GM12878 (cell line): Measurements from ENCODE around the gene BRIX1.

Source experiments
- BACH1 ChIP-seq: fragments of 450-650 bp; IDR thresholded peaks from 2 replicates; pipeline ENCODE4 v1.6.1; 2017; ENCODE audit warnings: mild to moderate bottlenecking, borderline replicate concordance
- CBX3 ChIP-seq: fragments of 200-600 bp; sonication (generic); IDR thresholded peaks from 2 replicates; pipeline ENCODE4 v1.6.1; 2016; ENCODE audit warnings: low read depth, borderline replicate concordance
- EZH2 ChIP-seq: IDR thresholded peaks from 2 replicates; pipeline ENCODE4 v1.6.1; 2012; ENCODE audit warnings: low read depth, mild to moderate bottlenecking, control low read depth, inconsistent platforms, low read length, borderline replicate concordance; ENCODE audit not compliant: control insufficient read depth
- IKZF1 ChIP-seq: fragments of 450-650 bp; conservative IDR thresholded peaks from 2 replicates; pipeline ENCODE4 v1.6.1; 2017; ENCODE audit warnings: antibody characterized with exemption, mild to moderate bottlenecking
- JUNB ChIP-seq: IDR thresholded peaks from 2 replicates; pipeline ENCODE4 v1.6.1; 2016; ENCODE audit warnings: antibody characterized with exemption, mild to moderate bottlenecking
- MAX ChIP-seq: IDR thresholded peaks from 2 replicates; pipeline ENCODE4 v1.6.1; 2012; ENCODE audit warnings: low read depth, low read length, improper control_type of control experiment
- SIX5 ChIP-seq: IDR thresholded peaks from 2 replicates; pipeline ENCODE4 v1.6.1; 2011; ENCODE audit warnings: mild to moderate bottlenecking, low read depth, low read length, moderate library complexity; ENCODE audit not compliant: severe bottlenecking
- SMC3 ChIP-seq: IDR thresholded peaks from 2 replicates; pipeline ENCODE4 v1.6.1; 2011; ENCODE audit warnings: low read length, improper control_type of control experiment, borderline replicate concordance
- TARDBP ChIP-seq: IDR thresholded peaks from 2 replicates; pipeline ENCODE4 v1.6.1; 2016; ENCODE audit warnings: borderline replicate concordance

- no peak for TF ChIP-seq MAX
- no peak for TF ChIP-seq TARDBP
- TF ChIP-seq SIX5 = no peak
- no peak for TF ChIP-seq SMC3
- no peak for TF ChIP-seq IKZF1
- no peak for TF ChIP-seq CBX3
- TF ChIP-seq BACH1 = no peak
- TF ChIP-seq JUNB = no peak
- TF ChIP-seq EZH2 = no peak
These were observed 26.1 kb upstream of the BRIX1 start for GRCh38 chr5:34889394-34889793.
